Body of pancreas (tissue), 4 donors: ENCODE measurements around the gene SRSF1.

Experiments used
- POLR2A ChIP-seq, 3 donors: fragments of 450-650 bp; IDR thresholded peaks; one replicate each; pipeline ENCODE4 v1.6.1; 2016; ENCODE audit warnings: antibody characterized with exemption in 3 of 3, mild to moderate bottlenecking in 2 of 3
- TF ChIP-seq, protein P1 (sequence below), 7 experiments: fragments of 450-650 bp in 4 of 7; fragments of 200-600 bp in 3 of 7; sonication (generic) in 3 of 7; IDR thresholded peaks; one replicate each; pipeline ENCODE4 v1.5.1; 2016 to 2019; ENCODE audit warnings: antibody characterized with exemption in 7 of 7

GRCh38 chr17:57965521-57966160 is 41.4 kb downstream of the SRSF1 start:
- TF ChIP-seq, protein P1, sequence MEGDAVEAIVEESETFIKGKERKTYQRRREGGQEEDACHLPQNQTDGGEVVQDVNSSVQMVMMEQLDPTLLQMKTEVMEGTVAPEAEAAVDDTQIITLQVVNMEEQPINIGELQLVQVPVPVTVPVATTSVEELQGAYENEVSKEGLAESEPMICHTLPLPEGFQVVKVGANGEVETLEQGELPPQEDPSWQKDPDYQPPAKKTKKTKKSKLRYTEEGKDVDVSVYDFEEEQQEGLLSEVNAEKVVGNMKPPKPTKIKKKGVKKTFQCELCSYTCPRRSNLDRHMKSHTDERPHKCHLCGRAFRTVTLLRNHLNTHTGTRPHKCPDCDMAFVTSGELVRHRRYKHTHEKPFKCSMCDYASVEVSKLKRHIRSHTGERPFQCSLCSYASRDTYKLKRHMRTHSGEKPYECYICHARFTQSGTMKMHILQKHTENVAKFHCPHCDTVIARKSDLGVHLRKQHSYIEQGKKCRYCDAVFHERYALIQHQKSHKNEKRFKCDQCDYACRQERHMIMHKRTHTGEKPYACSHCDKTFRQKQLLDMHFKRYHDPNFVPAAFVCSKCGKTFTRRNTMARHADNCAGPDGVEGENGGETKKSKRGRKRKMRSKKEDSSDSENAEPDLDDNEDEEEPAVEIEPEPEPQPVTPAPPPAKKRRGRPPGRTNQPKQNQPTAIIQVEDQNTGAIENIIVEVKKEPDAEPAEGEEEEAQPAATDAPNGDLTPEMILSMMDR (IDR thresholded peaks at IDR 0.05) = no peak
- no peak for TF ChIP-seq POLR2A (IDR thresholded peaks at IDR 0.05)
